ENCODE measurements around the gene DNMT3L.

Gene DNMT3L

GRCh38 chr21:44272284-44272858 lies 10.7 kb upstream of the DNMT3L start:
- DNase-seq = no peak
- POLR2A ChIA-PET = no interaction called here
- CTCF ChIA-PET = interaction anchor here (1.9 kb wide), 1 partner anchor 25 kb away, joined by 5 read pairs; no protein-coding TSS in a partner anchor
- Histone ChIP-seq H3K27ac (ENCODE audit: insufficient read depth in 1 of 2, low read depth in 1 of 2, low read length in 2 of 2, poor library complexity in 1 of 2, severe bottlenecking in 2 of 2) (no peak overlapping the region), H3K4me1 (ENCODE audit: control extremely low read depth in 1 of 4, control insufficient read depth in 4 of 4, insufficient read depth in 4 of 4, low read length in 3 of 4) (no peaks in the 10 kb centered on the region), H3K36me3 (ENCODE audit: control insufficient read depth in 4 of 4, insufficient read depth in 4 of 4, low read length in 3 of 4) (no peaks in the 10 kb centered on the region), H3K27me3 (replicated peaks in 2 of 5; ENCODE audit: control insufficient read depth in 4 of 5, insufficient read depth in 5 of 5, low read length in 4 of 5) (no peaks in the 10 kb centered on the region), H3K9me3 (ENCODE audit: control extremely low read depth in 1 of 5, control insufficient read depth in 4 of 5, insufficient read depth in 2 of 5, low read depth in 1 of 5, low read length in 4 of 5) (no peaks in the 10 kb centered on the region), H3K4me3 (ENCODE audit: control insufficient read depth in 1 of 7, extremely low read depth in 1 of 7, insufficient read depth in 4 of 7, low read depth in 2 of 7, low read length in 6 of 7) (no peak overlapping the region)
- 83% methylated on average over 16 of the region's 18 CpGs for WGBS (ENCODE audit: insufficient coverage)

DNA sequence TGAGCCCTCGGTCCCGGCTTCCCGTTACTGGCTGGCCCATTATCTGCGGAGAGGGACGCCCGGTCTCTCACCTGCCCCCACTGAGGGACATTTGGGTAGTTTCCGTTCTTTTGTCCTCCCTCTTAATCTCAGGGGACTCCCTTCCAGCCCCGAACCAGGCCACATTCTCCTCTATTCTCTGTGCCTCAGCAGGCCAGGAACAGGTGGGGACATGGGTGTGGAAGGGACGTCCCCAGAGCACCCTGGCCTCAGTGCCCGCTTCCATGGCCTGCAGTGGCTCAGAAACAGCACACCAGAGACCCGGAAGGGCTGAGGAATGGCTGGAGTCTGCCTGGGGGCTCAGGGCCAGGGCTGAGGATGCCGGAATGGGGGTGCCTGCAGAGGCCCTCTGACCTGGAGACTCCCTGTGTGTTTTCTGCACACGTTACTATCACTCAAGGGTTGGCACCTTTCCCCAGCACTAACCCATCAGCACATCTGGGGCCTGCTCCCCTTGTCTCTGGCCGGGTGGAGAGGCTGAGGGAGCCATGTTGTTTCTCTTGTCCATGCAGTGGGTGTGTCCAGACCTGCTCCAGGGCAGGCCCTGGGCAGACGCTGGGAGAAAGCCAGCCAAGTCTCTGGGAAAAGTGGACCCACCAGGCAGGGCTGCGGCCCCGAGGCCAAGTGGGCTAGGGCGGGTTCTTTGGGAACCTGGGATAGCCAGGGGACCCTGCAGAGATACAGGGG lies 10.0 kb upstream of the DNMT3L start:
- no peak overlapping the region for H3K27ac ChIP-seq (ENCODE audit: insufficient read depth in 1 of 2, low read depth in 1 of 2, low read length in 2 of 2, poor library complexity in 1 of 2, severe bottlenecking in 2 of 2)
- ChIA-PET CTCF (interaction anchor here (1.9 kb wide), 1 partner anchor 26 kb away, joined by 5 read pairs; no protein-coding TSS in a partner anchor), POLR2A (no interaction called here)
- WGBS (ENCODE audit: insufficient coverage) = 95% methylated on average over 16 of the region's 18 CpGs
- no peaks in the 10 kb centered on the region for H3K4me1 ChIP-seq (ENCODE audit: control extremely low read depth in 1 of 4, control insufficient read depth in 4 of 4, insufficient read depth in 4 of 4, low read length in 3 of 4)
- H3K27me3 ChIP-seq (replicated peaks in 2 of 5; ENCODE audit: control insufficient read depth in 4 of 5, insufficient read depth in 5 of 5, low read length in 4 of 5) = no peaks in the 10 kb centered on the region
- no peaks in the 10 kb centered on the region for H3K36me3 ChIP-seq (ENCODE audit: control insufficient read depth in 4 of 4, insufficient read depth in 4 of 4, low read length in 3 of 4)
- no peak overlapping the region for H3K4me3 ChIP-seq (ENCODE audit: control insufficient read depth in 1 of 7, extremely low read depth in 1 of 7, insufficient read depth in 4 of 7, low read depth in 2 of 7, low read length in 6 of 7)
- no peak for DNase-seq
- no peaks in the 10 kb centered on the region for H3K9me3 ChIP-seq (ENCODE audit: control extremely low read depth in 1 of 5, control insufficient read depth in 4 of 5, insufficient read depth in 2 of 5, low read depth in 1 of 5, low read length in 4 of 5)

GRCh38 chr21:44269090-44269489 lies 7.4 kb upstream of the DNMT3L start:
- POLR2A ChIA-PET = no interaction called here
- Histone ChIP-seq H3K9me3 (ENCODE audit: control extremely low read depth in 1 of 5, control insufficient read depth in 4 of 5, insufficient read depth in 2 of 5, low read depth in 1 of 5, low read length in 4 of 5) (no peaks in the 10 kb centered on the region), H3K27ac (ENCODE audit: insufficient read depth in 1 of 2, low read depth in 1 of 2, low read length in 2 of 2, poor library complexity in 1 of 2, severe bottlenecking in 2 of 2) (no peak overlapping the region), H3K4me3 (ENCODE audit: control insufficient read depth in 1 of 7, extremely low read depth in 1 of 7, insufficient read depth in 4 of 7, low read depth in 2 of 7, low read length in 6 of 7) (no peak overlapping the region), H3K4me1 (ENCODE audit: control extremely low read depth in 1 of 4, control insufficient read depth in 4 of 4, insufficient read depth in 4 of 4, low read length in 3 of 4) (no peaks in the 10 kb centered on the region), H3K27me3 (replicated peaks in 2 of 5; ENCODE audit: control insufficient read depth in 4 of 5, insufficient read depth in 5 of 5, low read length in 4 of 5) (no peaks in the 10 kb centered on the region), H3K36me3 (ENCODE audit: control insufficient read depth in 4 of 4, insufficient read depth in 4 of 4, low read length in 3 of 4) (no peaks in the 10 kb centered on the region)
- 96% methylated on average over 3 of the region's 8 CpGs for WGBS (ENCODE audit: insufficient coverage)
- CTCF ChIA-PET = interaction anchor here (1.3 to 3.2 kb wide), 2 partner anchors 8 to 29 kb away, joined by 5 to 11 read pairs; no protein-coding TSS in a partner anchor
- no peak for DNase-seq

DNA sequence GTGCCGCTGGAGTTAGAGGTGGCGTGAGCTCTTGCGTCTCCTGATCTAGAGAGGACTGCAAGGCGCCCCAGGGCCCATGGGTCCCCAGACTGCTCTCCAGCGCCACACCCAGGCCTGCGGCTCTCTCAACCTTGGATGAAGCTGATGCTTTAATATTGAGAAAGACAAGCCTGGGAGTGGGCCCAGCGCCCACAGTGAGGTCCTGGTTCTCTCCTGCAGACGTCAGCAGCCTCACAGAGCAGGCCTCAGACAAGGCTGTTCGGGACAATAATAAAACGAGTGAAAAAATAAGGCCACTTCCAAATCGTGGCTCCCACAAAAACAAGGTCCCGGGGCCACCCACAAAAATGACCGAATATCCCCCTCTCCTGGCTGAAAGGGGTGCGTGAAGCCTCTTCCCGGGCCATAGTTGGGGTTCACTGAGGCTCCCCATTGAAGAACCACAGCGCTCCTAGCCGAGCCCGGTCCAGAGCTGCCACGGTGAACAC lies 6.0 kb upstream of the DNMT3L start:
- DNase-seq = peak; percentile 43 to 60 (median 59)
- no peaks in the 10 kb centered on the region for H3K27me3 ChIP-seq (replicated peaks in 2 of 5; ENCODE audit: control insufficient read depth in 4 of 5, insufficient read depth in 5 of 5, low read length in 4 of 5)
- no peaks in the 10 kb centered on the region for H3K9me3 ChIP-seq (ENCODE audit: control extremely low read depth in 1 of 5, control insufficient read depth in 4 of 5, insufficient read depth in 2 of 5, low read depth in 1 of 5, low read length in 4 of 5)
- peaks cover 0 to 2% (median 0%) of the 10 kb centered on the region in 4 experiments for H3K4me1 ChIP-seq (ENCODE audit: control extremely low read depth in 1 of 4, control insufficient read depth in 4 of 4, insufficient read depth in 4 of 4, low read length in 3 of 4)
- H3K4me3 ChIP-seq (ENCODE audit: control insufficient read depth in 1 of 7, extremely low read depth in 1 of 7, insufficient read depth in 4 of 7, low read depth in 2 of 7, low read length in 6 of 7) = no peak overlapping the region
- H3K36me3 ChIP-seq (ENCODE audit: control insufficient read depth in 4 of 4, insufficient read depth in 4 of 4, low read length in 3 of 4) = no peaks in the 10 kb centered on the region
- H3K27ac ChIP-seq (ENCODE audit: insufficient read depth in 1 of 2, low read depth in 1 of 2, low read length in 2 of 2, poor library complexity in 1 of 2, severe bottlenecking in 2 of 2) = no peak overlapping the region
- ChIA-PET CTCF (interaction anchor here (0.8 to 3.2 kb wide), 7 partner anchors 9 to 28 kb away, joined by 3 to 16 read pairs (median 4); no protein-coding TSS in a partner anchor), POLR2A (no interaction called here)
- 65% methylated on average over 16 of the region's 19 CpGs for WGBS (ENCODE audit: insufficient coverage)

DNA sequence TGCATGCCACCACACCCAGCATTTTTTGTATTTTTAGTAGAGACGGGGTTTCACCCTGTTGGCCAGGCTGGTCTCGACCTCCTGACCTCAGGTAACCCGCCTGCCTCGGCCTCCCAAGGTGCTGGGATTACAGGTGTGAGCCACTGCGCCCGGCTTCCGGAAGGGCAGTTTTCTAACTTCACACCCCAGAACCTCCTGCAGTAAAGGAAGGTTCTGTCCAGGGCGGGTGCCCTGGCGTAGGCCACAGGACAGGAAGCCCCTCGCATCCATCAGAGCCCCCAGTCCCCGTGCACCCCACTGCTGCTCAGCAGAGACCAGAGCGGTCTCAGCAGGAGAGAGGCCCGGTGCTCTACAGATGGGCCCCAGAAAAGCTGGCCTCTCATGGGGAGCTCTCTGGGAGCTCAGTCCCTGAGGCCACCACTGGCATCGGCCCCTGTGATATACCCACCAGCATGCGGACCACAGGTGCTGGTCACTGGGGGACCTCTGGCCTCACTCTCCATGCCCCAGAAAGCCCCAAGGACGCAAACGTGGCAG lies 4.1 kb upstream of the DNMT3L start:
- no peak for DNase-seq
- Histone ChIP-seq H3K9me3 (ENCODE audit: control extremely low read depth in 1 of 5, control insufficient read depth in 4 of 5, insufficient read depth in 2 of 5, low read depth in 1 of 5, low read length in 4 of 5) (no peaks in the 10 kb centered on the region), H3K27ac (ENCODE audit: insufficient read depth in 1 of 2, low read depth in 1 of 2, low read length in 2 of 2, poor library complexity in 1 of 2, severe bottlenecking in 2 of 2) (no peak overlapping the region), H3K27me3 (replicated peaks in 2 of 5; ENCODE audit: control insufficient read depth in 4 of 5, insufficient read depth in 5 of 5, low read length in 4 of 5) (no peaks in the 10 kb centered on the region), H3K36me3 (ENCODE audit: control insufficient read depth in 4 of 4, insufficient read depth in 4 of 4, low read length in 3 of 4) (no peaks in the 10 kb centered on the region), H3K4me3 (ENCODE audit: control insufficient read depth in 1 of 7, extremely low read depth in 1 of 7, insufficient read depth in 4 of 7, low read depth in 2 of 7, low read length in 6 of 7) (no peak overlapping the region), H3K4me1 (ENCODE audit: control extremely low read depth in 1 of 4, control insufficient read depth in 4 of 4, insufficient read depth in 4 of 4, low read length in 3 of 4) (peaks cover 0 to 2% (median 0%) of the 10 kb centered on the region in 4 experiments)
- POLR2A ChIA-PET = no interaction called here
- CTCF ChIA-PET = interaction anchor here (1.4 to 1.5 kb wide), 2 partner anchors 11 to 22 kb away, joined by 3 to 4 read pairs; no protein-coding TSS in a partner anchor
- 98% methylated on average over 9 of the region's 17 CpGs for WGBS (ENCODE audit: insufficient coverage)

DNA sequence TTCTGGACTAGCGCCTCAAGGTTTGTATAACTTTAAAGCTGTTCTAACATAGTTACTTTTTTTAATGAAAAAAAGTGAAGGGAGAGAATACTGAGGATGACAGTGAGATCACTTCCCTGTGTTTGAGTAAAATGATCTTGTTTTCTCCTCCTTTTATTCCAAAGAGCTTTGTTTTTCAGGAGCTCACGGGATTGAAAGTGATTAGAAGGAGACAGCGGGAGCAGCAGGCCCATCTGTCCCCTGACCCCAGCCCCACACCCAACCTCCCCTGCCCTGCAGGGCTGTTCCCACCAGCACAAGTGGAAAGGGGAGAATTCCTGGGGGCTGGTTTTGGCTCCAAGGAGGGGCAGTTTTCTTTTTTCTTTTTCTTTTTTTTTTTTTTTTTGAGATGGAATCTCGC lies 2.1 kb upstream of the DNMT3L start:
- Histone ChIP-seq H3K4me1 (ENCODE audit: control extremely low read depth in 1 of 4, control insufficient read depth in 4 of 4, insufficient read depth in 4 of 4, low read length in 3 of 4) (peaks cover 0 to 2% (median 0%) of the 10 kb centered on the region in 4 experiments), H3K36me3 (ENCODE audit: control insufficient read depth in 4 of 4, insufficient read depth in 4 of 4, low read length in 3 of 4) (no peaks in the 10 kb centered on the region), H3K9me3 (ENCODE audit: control extremely low read depth in 1 of 5, control insufficient read depth in 4 of 5, insufficient read depth in 2 of 5, low read depth in 1 of 5, low read length in 4 of 5) (no peaks in the 10 kb centered on the region), H3K27ac (ENCODE audit: insufficient read depth in 1 of 2, low read depth in 1 of 2, low read length in 2 of 2, poor library complexity in 1 of 2, severe bottlenecking in 2 of 2) (no peak overlapping the region), H3K27me3 (replicated peaks in 2 of 5; ENCODE audit: control insufficient read depth in 4 of 5, insufficient read depth in 5 of 5, low read length in 4 of 5) (no peaks in the 10 kb centered on the region), H3K4me3 (ENCODE audit: control insufficient read depth in 1 of 7, extremely low read depth in 1 of 7, insufficient read depth in 4 of 7, low read depth in 2 of 7, low read length in 6 of 7) (no peak overlapping the region)
- ChIA-PET POLR2A (interaction anchor here (0.8 kb wide), 1 partner anchor 1729 kb away, joined by 7 read pairs; no protein-coding TSS in a partner anchor), CTCF (no interaction called here)
- no CpG with 5 or more reads among the region's 4 CpGs for WGBS (ENCODE audit: insufficient coverage)
- no peak for DNase-seq
